GM13977 (cell line): ENCODE measurements around the gene USP13.

Experiments used
- DNase-seq: peaks from one replicate; pipeline ENCODE4 v3.0.0; 2012; ENCODE audit warnings: low spot score
- in situ Hi-C: fragments of 300-500 bp; cut with MboI; formaldehyde crosslinking; loops from one replicate; pipeline ENCODE4 v1.12.0; 2022; ENCODE audit warnings: low sequenced_read_pairs, low pct_unique_long_range_greater_than_20kb, mixed read lengths, inconsistent platforms; ENCODE audit not compliant: unreplicated experiment
- TF ChIP-seq, protein P1 (sequence below): IDR thresholded peaks from 2 replicates; pipeline ENCODE4 v1.5.1; 2012; ENCODE audit warnings: mild to moderate bottlenecking, control low read depth; ENCODE audit not compliant: insufficient read depth; ENCODE audit errors: extremely low read depth, missing control alignments

USP13 gene

DNA sequence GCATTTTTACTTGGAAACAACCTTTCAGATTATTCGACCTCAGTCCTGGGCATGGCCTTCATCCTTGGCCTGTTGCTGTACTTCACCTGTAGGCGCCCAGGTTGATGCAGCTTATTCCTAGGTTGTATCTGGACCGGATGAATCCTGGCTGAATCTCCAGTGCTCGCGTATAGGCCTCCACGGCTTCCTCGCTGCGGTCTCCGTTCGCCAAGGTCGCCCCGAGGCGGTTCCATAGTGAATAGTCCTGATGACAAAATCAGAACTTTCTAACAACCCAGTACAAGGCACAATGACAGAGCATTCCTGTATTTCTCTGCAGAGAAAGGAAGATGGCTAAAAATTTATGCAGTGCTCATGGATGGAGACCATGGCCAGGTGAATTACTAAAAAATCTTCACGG lies 154.7 kb downstream of the USP13 start:
- no peak for DNase-seq
- TF ChIP-seq, protein P1, sequence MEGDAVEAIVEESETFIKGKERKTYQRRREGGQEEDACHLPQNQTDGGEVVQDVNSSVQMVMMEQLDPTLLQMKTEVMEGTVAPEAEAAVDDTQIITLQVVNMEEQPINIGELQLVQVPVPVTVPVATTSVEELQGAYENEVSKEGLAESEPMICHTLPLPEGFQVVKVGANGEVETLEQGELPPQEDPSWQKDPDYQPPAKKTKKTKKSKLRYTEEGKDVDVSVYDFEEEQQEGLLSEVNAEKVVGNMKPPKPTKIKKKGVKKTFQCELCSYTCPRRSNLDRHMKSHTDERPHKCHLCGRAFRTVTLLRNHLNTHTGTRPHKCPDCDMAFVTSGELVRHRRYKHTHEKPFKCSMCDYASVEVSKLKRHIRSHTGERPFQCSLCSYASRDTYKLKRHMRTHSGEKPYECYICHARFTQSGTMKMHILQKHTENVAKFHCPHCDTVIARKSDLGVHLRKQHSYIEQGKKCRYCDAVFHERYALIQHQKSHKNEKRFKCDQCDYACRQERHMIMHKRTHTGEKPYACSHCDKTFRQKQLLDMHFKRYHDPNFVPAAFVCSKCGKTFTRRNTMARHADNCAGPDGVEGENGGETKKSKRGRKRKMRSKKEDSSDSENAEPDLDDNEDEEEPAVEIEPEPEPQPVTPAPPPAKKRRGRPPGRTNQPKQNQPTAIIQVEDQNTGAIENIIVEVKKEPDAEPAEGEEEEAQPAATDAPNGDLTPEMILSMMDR = no peak
- in situ Hi-C loops = no loop called here

DNA sequence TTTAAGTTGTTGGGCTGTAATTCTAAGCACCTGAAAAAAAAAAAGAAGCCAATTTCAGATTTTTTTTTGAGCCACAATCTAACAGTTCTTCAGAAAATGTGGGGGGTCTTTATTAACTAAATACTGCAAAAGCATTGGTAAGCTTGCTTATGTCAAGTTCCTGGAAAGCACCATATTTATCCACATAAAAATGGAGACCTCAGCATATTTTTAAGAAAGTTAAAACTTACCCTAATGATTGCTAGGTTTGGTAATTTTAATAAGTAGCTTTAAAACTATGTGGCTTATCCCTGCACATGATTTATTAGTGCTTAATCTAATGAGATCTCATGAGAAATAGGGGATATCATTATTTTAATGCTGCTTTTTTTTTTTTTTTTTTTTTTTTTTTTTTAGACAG lies 156.8 kb downstream of the USP13 start:
- TF ChIP-seq, protein P1 = no peak
- in situ Hi-C loops = no loop called here
- no peak for DNase-seq

DNA sequence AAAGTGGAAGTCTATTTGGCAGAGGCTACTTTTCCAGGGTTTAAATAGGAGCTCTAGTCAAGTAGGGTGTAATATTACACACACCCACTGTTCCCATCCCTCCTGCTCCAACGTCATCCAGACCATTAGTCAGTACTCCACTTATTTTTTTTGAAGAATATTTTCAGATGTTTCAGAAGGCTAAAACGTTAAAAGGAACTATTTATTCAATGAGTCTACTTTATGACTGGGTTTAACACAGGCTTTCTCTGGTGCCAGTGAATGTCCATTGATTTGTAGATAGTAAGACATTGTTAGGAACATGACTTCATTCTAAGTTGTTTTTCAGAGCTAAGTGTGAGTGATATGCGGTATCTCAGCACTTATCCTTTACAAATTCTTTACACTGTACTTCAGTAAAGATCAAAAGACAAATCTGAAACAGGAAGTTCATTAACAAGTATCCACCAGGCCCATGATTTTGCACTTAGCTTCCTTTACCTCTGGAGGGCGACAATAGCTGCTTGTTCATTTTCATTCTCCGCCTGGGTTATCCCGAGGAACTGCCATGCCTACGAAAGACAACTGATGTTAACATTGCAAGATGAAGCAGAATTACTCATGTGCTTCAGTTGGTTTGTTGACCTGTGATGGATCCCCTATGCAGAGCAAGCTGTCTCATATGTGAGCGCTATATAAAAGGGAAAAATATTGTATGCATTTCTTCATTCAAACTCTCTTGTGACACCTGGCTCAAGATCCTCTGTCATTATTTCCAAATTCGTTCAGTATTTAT lies 158.7 kb downstream of the USP13 start:
- TF ChIP-seq, protein P1 = peak; percentile 61
- in situ Hi-C loops = no loop called here

DNA sequence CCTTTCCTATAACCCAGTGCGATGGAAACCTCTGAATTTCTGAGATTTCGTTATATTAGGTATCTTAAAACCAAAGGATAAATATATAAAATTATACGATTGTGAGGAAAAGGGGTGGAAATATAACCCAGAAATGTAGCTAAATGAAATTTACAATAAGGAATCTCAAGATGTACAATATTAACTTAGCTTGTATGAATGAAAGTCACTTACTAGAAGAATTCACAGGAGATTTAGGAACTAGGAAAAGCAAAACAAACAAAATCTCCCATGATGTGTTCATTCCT lies 159.2 kb downstream of the USP13 start:
- in situ Hi-C loops = no loop called here
- DNase-seq = no peak
- TF ChIP-seq, protein P1 = no peak

More for the DNA sequence above, 158.7 kb downstream of the USP13 start:
- peak; percentile 57 for DNase-seq

DNA sequence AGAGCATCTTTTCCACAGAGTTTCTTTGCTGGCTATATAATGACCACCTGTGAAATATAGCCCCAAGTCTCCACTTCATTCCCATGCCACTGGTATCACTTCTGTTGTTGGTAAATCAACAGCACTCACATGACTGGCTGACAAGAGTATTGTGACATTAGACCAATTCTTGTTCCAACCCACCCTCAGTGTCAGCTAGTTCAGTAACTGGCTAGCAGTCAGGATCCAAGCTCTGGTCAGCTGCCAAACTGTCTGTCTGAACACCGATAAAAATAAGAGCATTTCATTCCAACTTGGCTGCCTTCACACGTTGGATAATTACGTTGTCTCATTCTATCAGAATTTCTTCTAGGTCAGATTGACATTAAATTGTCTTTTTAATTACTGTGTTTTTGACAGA lies 166.5 kb downstream of the USP13 start:
- no peak for DNase-seq
- in situ Hi-C loops = no loop called here

DNA sequence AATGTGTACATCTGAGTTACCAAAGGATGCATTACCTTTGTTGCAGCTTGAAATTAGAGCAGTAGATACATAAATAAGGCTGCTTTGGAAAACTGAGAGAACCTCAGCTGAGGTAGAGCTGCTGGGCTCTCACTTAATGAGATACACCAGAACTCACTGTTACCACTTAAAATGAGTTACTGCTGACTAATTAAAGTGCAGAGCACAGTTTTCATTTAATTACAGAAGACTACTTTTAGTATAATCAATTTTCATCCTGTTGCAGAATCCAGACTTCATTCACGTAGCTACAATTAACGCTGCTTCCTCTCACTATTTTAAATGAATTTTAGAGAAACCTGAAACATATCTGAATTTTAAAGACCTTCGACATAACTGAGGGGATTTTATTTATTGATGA lies 169.5 kb downstream of the USP13 start:
- TF ChIP-seq, protein P1 = no peak
- DNase-seq = no peak
- in situ Hi-C loops = no loop called here

More for the DNA sequence above, 166.5 kb downstream of the USP13 start:
- TF ChIP-seq, protein P1 = no peak
